Transverse colon (tissue), 4 donors: ENCODE results near the gene FASTKD1.

Experiments
- CTCF ChIP-seq, 5 experiments: fragments of 200-600 bp in 3 of 5; fragments of 450-650 bp in 2 of 5; sonication (generic) in 3 of 5; IDR thresholded peaks; 1 replicate in 2 of 5; 2 replicates in 3 of 5; pipeline ENCODE4 v1.5.1; 2016 to 2017; ENCODE audit warnings: antibody characterized with exemption in 5 of 5, inconsistent platforms in 3 of 5, mild to moderate bottlenecking in 2 of 5, moderate library complexity in 1 of 5
- POLR2A ChIP-seq: fragments of 450-650 bp; IDR thresholded peaks from one replicate; pipeline ENCODE4 v1.6.1; 2016; ENCODE audit warnings: antibody characterized with exemption, mild to moderate bottlenecking, moderate library complexity
- POLR2AphosphoS5 ChIP-seq, 3 donors: sonication (generic); formaldehyde crosslinking; IDR thresholded peaks; one replicate each; pipeline ENCODE4 v1.6.1; 2016; ENCODE audit warnings: antibody characterized with exemption in 3 of 3

GRCh38 chr2:169526451-169526850 is 47.2 kb downstream of the FASTKD1 start:
- TF ChIP-seq CTCF (IDR thresholded peaks at IDR 0.05) (no peak), POLR2AphosphoS5 (IDR thresholded peaks at IDR 0.05) (no peak), POLR2A (no peak)
